ENCODE results near the gene TMEM239. TPM values are rescaled to one million over a fixed set of nuclear protein-coding genes. Genes with fewer than 3 reads are reported as not detected.

Gene TMEM239
- polyA plus RNA-seq, 1 donor from 2014 or later = not detected

GRCh38 chr20:2775139-2775538 is 41.0 kb upstream of the TMEM239 start:
- Histone ChIP-seq H3K9me2 (ENCODE audit: insufficient read depth, low read length) (no peaks in the 10 kb centered on the region), H3K27me3 (ENCODE audit: insufficient read depth, low read depth, low read length) (no peaks in the 10 kb centered on the region), H3K4me2 (ENCODE audit: low read length) (no peak overlapping the region), H3K36me3 (ENCODE audit: insufficient read depth, low read length) (no peaks in the 10 kb centered on the region), H3K4me3 (ENCODE audit: low read length) (no peak overlapping the region), H3K9ac (ENCODE audit: low read length) (no peak overlapping the region), H3F3A (ENCODE audit: insufficient read depth, low read length, poor library complexity, severe bottlenecking) (no peaks in the 10 kb centered on the region), H3K27ac (ENCODE audit: low read length) (no peak overlapping the region), H3K79me2 (replicated peaks; ENCODE audit: insufficient read depth, low read length) (no peaks in the 10 kb centered on the region), H3K9me3 (ENCODE audit: low read length) (no peaks in the 10 kb centered on the region), H4K20me1 (ENCODE audit: insufficient read depth) (no peaks in the 10 kb centered on the region), H2AFZ (ENCODE audit: low read depth, low read length) (no peak overlapping the region)
- TF ChIP-seq MXI1 (conservative IDR thresholded peaks at IDR 0.05; ENCODE audit: poor library complexity, severe bottlenecking) (no peak), RAD21 (conservative IDR thresholded peaks at IDR 0.05) (no peak), EZH2 (IDR thresholded peaks at IDR 0.05; ENCODE audit: borderline replicate concordance, insufficient read depth, low read length, poor library complexity, severe bottlenecking) (no peak), TAF1 (IDR thresholded peaks at IDR 0.05; ENCODE audit: low read depth) (no peak), CTCF (IDR thresholded peaks at IDR 0.05; ENCODE audit: poor library complexity, severe bottlenecking) (no peak), EP300 (conservative IDR thresholded peaks at IDR 0.05; ENCODE audit: poor library complexity, severe bottlenecking) (no peak), REST (IDR thresholded peaks at IDR 0.05; ENCODE audit: borderline replicate concordance) (no peak), POLR2AphosphoS5 (IDR thresholded peaks at IDR 0.05) (no peak), SMC3 (conservative IDR thresholded peaks at IDR 0.05; ENCODE audit: poor library complexity) (no peak)

GRCh38 chr20:2778602-2779321 is 37.4 kb upstream of the TMEM239 start:
- no peaks in the 10 kb centered on the region for H4K20me1 ChIP-seq (ENCODE audit: insufficient read depth)
- no peaks in the 10 kb centered on the region for H3K9me3 ChIP-seq (ENCODE audit: low read length)
- no peak overlapping the region for H2AFZ ChIP-seq (ENCODE audit: low read depth, low read length)

More at GRCh38 chr20:2778602-2779321, 37.4 kb upstream of the TMEM239 start:
- H3K9ac ChIP-seq (ENCODE audit: low read length) = no peak overlapping the region
- H3F3A ChIP-seq (ENCODE audit: insufficient read depth, low read length, poor library complexity, severe bottlenecking) = no peaks in the 10 kb centered on the region
- TF ChIP-seq REST (IDR thresholded peaks at IDR 0.05; ENCODE audit: borderline replicate concordance) (no peak), EP300 (conservative IDR thresholded peaks at IDR 0.05; ENCODE audit: poor library complexity, severe bottlenecking) (no peak), SMC3 (conservative IDR thresholded peaks at IDR 0.05; ENCODE audit: poor library complexity) (no peak), EZH2 (IDR thresholded peaks at IDR 0.05; ENCODE audit: borderline replicate concordance, insufficient read depth, low read length, poor library complexity, severe bottlenecking) (no peak), CTCF (IDR thresholded peaks at IDR 0.05; ENCODE audit: poor library complexity, severe bottlenecking) (no peak), TAF1 (IDR thresholded peaks at IDR 0.05; ENCODE audit: low read depth) (no peak), RAD21 (conservative IDR thresholded peaks at IDR 0.05) (no peak), MXI1 (conservative IDR thresholded peaks at IDR 0.05; ENCODE audit: poor library complexity, severe bottlenecking) (no peak), POLR2AphosphoS5 (IDR thresholded peaks at IDR 0.05) (no peak)
- H3K4me2 ChIP-seq (ENCODE audit: low read length) = no peak overlapping the region
- H3K4me3 ChIP-seq (ENCODE audit: low read length) = no peak overlapping the region
- H3K27me3 ChIP-seq (ENCODE audit: insufficient read depth, low read depth, low read length) = no peaks in the 10 kb centered on the region
- no peaks in the 10 kb centered on the region for H3K79me2 ChIP-seq (replicated peaks; ENCODE audit: insufficient read depth, low read length)
- H3K9me2 ChIP-seq (ENCODE audit: insufficient read depth, low read length) = no peaks in the 10 kb centered on the region
- H3K36me3 ChIP-seq (ENCODE audit: insufficient read depth, low read length) = no peaks in the 10 kb centered on the region
- H3K27ac ChIP-seq (ENCODE audit: low read length) = no peak overlapping the region

All from neural cell (in vitro differentiated cells).